GM12864 (cell line): ENCODE measurements around the gene UFD1.

Experiments
- DNase-seq: peaks from one replicate; pipeline ENCODE4 v3.0.0-alpha.2; 2011; ENCODE audit warnings: low read depth
- H3K4me3 ChIP-seq: 2 replicates; pipeline ENCODE4 v1.5.1; 2011; ENCODE audit warnings: mild to moderate bottlenecking, low read depth, low read length, control low read depth
- TF ChIP-seq, protein P1 (sequence below): IDR thresholded peaks from 2 replicates; pipeline ENCODE4 v1.5.1; 2011; ENCODE audit warnings: low read depth, mild to moderate bottlenecking, moderate library complexity, low read length, control low read depth, inconsistent platforms; ENCODE audit errors: missing control alignments

The UFD1 gene

GRCh38 chr22:19515654-19516377, 36.8 kb upstream of the UFD1 start:
- no peak overlapping the region for H3K4me3 ChIP-seq
- TF ChIP-seq, protein P1, sequence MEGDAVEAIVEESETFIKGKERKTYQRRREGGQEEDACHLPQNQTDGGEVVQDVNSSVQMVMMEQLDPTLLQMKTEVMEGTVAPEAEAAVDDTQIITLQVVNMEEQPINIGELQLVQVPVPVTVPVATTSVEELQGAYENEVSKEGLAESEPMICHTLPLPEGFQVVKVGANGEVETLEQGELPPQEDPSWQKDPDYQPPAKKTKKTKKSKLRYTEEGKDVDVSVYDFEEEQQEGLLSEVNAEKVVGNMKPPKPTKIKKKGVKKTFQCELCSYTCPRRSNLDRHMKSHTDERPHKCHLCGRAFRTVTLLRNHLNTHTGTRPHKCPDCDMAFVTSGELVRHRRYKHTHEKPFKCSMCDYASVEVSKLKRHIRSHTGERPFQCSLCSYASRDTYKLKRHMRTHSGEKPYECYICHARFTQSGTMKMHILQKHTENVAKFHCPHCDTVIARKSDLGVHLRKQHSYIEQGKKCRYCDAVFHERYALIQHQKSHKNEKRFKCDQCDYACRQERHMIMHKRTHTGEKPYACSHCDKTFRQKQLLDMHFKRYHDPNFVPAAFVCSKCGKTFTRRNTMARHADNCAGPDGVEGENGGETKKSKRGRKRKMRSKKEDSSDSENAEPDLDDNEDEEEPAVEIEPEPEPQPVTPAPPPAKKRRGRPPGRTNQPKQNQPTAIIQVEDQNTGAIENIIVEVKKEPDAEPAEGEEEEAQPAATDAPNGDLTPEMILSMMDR: no peak
- DNase-seq: no peak

DNA sequence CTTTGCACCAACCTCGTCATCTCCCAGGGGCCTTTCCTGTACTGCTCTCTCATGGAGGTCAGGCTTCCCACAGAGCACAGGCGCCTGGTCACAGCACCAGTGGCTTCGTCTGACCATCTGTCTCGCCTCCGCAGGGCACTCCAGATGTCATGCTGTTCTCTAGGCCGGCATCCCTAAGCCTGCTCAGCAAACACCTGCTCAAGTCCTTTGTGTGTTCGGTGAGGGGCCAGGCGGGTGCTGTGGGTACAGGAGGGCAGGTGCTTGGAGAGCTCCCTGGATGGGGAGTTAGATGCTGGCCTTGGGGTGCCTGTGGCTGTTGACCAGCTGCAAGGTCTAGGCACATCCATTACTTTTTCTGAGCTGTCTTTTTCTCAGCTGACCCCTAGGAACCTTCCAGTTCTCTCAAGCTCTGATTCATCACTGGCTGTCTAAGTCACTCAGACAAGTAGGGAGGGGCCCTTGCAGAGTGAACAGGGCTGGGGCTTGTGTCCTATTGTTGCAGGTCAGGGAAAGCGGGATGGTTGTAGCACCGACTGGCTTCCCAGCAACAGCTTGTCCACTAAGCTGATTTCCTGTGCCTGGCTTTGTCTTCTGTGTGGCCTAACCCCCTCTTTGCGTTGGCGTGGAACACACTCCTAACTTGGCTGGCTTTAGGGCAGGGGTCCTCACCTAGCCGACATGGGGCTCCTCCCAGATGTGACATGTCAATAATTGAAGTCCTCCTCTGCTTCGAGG, 36.0 kb upstream of the UFD1 start:
- DNase-seq: no peak
- TF ChIP-seq, protein P1: no peak
- no peak overlapping the region for H3K4me3 ChIP-seq

- TF ChIP-seq, protein P1: no peak
- no peak overlapping the region for H3K4me3 ChIP-seq
- DNase-seq: no peak
Observed at GRCh38 chr22:19513823-19514222, 34.8 kb upstream of the UFD1 start.

DNA sequence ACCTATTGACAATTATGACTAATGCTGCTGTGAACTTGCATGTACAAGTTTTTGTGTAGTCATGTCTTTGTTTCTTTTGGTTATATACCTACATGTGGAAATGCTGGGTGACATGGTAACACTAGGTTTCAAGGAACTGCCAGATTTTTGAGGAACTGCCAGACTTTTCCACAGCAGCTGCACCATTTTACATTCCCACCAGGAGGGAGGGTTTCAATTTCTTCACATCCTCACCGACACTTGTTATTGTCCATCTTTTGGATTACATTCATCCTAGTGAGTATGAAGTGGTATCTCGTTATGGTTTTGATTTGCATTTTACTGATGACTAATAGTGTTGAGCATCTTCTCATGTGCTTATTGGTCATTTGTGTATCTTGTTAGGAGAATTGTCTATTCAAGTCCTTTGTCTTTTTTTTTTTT, 31.9 kb upstream of the UFD1 start:
- no peak for DNase-seq
- TF ChIP-seq, protein P1: no peak
- no peak overlapping the region for H3K4me3 ChIP-seq

DNA sequence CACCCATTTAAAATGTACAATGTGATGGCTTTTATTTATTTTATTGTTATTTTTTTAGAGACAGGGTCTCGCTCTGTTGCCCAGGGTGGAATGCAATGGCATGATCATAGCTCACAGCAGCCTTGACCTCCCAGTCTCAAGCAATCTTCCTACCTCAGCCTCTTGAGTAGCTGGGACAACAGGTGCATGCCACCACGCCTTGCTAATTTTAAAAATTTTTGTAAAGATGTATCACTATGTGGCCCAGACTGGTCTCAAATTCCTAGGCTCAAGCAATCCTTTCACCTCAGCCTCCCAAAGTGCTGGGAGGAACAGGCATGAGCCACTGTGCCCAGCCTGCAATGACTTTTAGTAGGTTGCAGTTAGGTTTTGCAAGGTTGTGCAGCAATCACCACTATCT, 30.9 kb upstream of the UFD1 start:
- H3K4me3 ChIP-seq: no peak overlapping the region
- DNase-seq: no peak
- TF ChIP-seq, protein P1: no peak

DNA sequence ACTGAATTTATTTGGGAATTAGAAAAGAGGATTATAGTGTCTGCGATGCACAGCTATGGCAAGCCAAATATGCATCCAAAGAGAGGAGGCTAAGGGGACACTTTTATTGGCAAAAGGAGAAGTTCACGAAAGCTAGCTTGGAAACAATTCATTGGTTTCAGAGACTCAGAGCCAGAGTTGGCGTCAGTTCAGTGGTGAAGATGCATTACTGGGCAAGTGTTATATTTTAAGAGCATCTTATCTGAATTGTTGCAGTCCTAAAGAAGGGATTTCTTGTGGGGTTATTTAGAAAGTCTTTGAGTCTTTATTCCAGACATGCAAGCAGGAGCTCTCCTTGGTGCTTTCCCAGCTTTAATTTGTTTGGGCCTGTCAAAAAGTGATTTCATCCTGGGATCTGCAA, 30.2 kb upstream of the UFD1 start:
- DNase-seq: no peak
- TF ChIP-seq, protein P1: no peak
- no peak overlapping the region for H3K4me3 ChIP-seq
